Gastrocnemius medialis (tissue), 4 donors: ENCODE data around the gene DCAF6.

ENCODE experiments used
- POLR2A ChIP-seq, 2 donors: fragments of 450-650 bp; IDR thresholded peaks; one replicate each; pipeline ENCODE4 v1.6.1; 2017; ENCODE audit warnings: antibody characterized with exemption in 2 of 2, mild to moderate bottlenecking in 2 of 2, moderate library complexity in 2 of 2
- TF ChIP-seq, protein P1 (sequence below), 5 experiments: fragments of 450-650 bp in 3 of 5; fragments of 200-600 bp in 2 of 5; sonication (generic) in 2 of 5; IDR thresholded peaks in 4 of 5; conservative IDR thresholded peaks in 1 of 5; 1 replicate in 4 of 5; 2 replicates in 1 of 5; pipeline ENCODE4 v1.5.1; 2016 to 2019; ENCODE audit warnings: antibody characterized with exemption in 5 of 5, mild to moderate bottlenecking in 3 of 5, moderate library complexity in 3 of 5

DNA sequence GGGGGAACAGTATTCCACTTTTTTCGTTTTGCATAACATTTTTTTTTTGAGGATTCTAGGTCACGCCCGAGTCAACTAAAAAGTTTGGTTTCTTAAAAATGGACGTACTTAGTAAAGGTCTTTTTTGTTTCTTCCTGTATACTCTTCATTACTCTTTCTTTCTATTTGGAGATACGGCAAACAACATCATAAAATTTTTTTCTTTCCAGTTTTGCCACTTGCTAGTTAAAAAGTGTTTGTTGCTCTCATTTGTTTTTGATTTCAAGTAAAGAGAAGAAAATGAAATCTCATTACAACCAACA, 1.2 kb downstream of the DCAF6 start:
- TF ChIP-seq, protein P1, sequence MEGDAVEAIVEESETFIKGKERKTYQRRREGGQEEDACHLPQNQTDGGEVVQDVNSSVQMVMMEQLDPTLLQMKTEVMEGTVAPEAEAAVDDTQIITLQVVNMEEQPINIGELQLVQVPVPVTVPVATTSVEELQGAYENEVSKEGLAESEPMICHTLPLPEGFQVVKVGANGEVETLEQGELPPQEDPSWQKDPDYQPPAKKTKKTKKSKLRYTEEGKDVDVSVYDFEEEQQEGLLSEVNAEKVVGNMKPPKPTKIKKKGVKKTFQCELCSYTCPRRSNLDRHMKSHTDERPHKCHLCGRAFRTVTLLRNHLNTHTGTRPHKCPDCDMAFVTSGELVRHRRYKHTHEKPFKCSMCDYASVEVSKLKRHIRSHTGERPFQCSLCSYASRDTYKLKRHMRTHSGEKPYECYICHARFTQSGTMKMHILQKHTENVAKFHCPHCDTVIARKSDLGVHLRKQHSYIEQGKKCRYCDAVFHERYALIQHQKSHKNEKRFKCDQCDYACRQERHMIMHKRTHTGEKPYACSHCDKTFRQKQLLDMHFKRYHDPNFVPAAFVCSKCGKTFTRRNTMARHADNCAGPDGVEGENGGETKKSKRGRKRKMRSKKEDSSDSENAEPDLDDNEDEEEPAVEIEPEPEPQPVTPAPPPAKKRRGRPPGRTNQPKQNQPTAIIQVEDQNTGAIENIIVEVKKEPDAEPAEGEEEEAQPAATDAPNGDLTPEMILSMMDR (IDR thresholded peaks at IDR 0.05 in 4 of 5, conservative IDR thresholded peaks at IDR 0.05 in 1 of 5): no peak
- TF ChIP-seq POLR2A (IDR thresholded peaks at IDR 0.05): no peak
